Muscle of back (tissue), 13 donors: ENCODE measurements around the gene FBXO9. TPM values are rescaled to one million over a fixed set of nuclear protein-coding genes. Genes with fewer than 3 reads are reported as not detected.

ENCODE experiments used
- DNase-seq, 3 donors: peaks; one replicate each; pipeline versions ENCODE4 v3.0.0 to v3.0.0-alpha.2; 2013
- long read RNA-seq, 9 donors: transcript quantifications; one replicate each; lab custom pipeline, GENCODE V29; 2026
- polyA plus RNA-seq, 10 donors: library from polyadenylated mRNA; unstranded; fragments of 120-200 nt; gene quantifications; one replicate each; pipeline ENCODE4 v1.2.1, GENCODE V29; 2013; ENCODE audit not compliant: insufficient read length in 10 of 10

FBXO9 gene
- polyA plus RNA-seq: 10 to 100 TPM; 62.2 to 88.6 (median 68.8) TPM
- long read RNA-seq, donor 1: 0 reads
- long read RNA-seq, donor 2: 0 reads
- long read RNA-seq, donor 3: 0 reads
- long read RNA-seq, donor 4, partial matches to known transcripts: 5 of 5 reads
- long read RNA-seq, donor 4, other reads (novel, unspliced or antisense): 0 of 5 reads
- long read RNA-seq, donor 5, partial matches to known transcripts: 0 of 7 reads
- long read RNA-seq, donor 5, other reads (novel, unspliced or antisense): 7 of 7 reads
- long read RNA-seq, donor 6, partial matches to known transcripts: 0 of 6 reads
- long read RNA-seq, donor 6, other reads (novel, unspliced or antisense): 6 of 6 reads
- long read RNA-seq, donor 7, partial matches to known transcripts: 0 of 1 reads
- long read RNA-seq, donor 7, other reads (novel, unspliced or antisense): 0 of 1 reads
- long read RNA-seq, donor 8: 0 reads
- long read RNA-seq, donor 9: 0 reads

DNA sequence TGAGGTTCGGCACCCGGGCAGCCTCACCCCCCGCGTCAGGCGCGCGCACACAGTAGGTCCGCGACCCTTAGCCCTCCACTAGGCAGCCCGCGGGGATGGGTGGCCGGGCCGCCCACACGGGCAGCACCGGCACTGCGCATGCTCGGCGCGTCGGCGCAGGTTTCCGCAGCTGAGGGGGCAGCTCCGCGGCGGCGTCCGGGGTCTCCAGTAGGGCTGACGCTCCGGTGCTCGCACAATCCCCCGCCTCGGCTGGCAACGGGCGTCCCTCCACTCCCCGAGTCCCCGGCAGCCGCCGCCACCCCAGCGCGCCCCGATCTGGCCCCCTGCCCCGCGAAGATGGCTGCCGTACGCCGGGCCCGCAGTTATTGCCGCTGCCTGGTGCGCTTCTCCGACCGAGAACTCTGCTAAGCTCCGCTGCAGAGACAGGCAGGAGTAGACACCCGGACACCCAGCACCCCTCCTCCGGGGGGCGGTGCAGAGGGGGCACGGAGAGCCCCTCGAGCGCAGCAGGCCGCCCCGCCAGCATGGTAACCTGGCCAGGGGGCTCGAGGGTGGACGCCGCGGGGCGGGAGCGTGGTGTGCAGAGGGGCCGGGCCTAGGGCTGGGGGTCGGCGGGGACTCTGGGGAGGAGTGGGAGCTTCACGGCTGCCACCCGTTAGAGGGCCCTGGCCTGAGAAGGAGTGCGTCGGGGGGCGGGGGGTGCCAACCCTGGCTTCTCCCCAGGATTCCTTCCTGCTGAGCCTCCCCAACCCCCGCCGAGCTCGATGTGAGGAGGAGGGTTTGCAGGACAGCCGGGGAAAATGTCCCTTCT lies at the start of gene FBXO9:
FBXO9 (plus strand) TSS at position 139 of the 811 bp plus-strand sequence; CDS start at position 525, 386 bp downstream.
- DNase-seq: peak in 1 of 3 donors; percentile 88

DNA sequence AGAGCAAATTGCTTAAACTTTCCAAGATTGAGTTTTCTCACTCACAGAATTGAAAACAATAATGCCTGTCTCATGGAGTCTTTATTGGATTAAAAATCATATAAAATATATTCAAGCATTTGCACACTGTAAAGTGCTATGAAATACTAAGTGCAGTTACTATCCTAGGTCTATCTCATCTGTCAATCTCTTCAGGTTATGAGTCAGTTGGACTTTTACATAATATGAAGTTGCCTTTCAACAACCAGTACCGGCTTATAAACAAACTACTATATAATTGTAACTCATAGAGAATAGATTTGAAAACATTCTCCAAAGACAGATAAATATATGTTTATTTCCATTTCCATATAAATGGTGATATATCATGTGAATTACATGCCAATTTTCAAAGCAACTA lies 49.7 kb upstream of the FBXO9 start:
- DNase-seq: no peak

DNA sequence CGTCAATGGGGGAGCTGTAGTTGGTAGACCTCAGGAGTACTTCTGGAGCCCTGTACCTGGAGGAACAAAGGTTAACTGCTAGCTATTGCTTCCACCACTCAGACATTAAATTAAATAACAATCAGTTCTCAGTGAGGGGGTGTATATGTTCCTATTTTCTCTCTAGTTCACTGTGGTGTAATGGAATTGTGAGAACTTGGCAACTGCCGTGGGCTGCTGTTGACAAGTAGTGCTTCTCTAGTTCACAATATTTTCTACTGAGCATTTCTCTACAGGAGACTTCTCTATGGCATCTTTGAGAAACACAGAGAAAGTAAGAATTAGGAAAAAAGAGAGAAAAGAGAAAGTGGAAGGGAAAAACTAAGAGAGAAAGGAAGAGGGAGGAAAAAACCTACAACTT lies 46.8 kb upstream of the FBXO9 start:
- no peak for DNase-seq

DNA sequence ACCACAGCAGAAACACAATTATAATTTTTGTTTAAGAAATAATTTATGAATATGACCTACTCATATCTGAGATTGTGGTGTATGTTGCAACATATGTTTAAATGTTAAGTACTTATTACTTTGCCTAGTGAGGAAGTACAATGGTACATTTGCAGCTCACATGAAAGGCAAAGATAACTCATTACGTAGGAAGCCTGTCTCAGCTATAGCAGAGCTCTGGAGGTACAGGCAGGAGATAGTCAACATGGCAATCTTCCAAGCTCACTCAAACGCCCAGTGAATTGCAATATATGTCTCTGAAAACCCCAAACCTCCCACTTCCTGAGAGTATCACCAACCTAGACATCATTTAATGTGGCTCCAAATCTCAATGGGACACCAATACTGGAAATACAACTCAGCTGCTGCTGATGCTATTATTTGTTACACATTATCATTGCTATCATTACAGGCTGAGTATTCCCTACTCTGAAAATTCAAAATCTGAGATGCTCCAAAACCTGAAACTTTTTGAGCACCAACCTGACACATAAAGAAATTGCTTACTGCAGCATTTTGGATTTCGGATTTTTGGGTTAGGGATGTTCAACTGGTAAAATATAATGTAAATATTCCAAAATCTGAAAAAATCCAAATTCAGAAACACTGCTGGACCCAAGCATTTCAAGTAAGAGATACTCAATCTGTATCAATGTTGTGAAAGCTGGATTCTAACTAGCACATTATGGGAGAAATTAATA lies 45.0 kb upstream of the FBXO9 start:
- no peak for DNase-seq

DNA sequence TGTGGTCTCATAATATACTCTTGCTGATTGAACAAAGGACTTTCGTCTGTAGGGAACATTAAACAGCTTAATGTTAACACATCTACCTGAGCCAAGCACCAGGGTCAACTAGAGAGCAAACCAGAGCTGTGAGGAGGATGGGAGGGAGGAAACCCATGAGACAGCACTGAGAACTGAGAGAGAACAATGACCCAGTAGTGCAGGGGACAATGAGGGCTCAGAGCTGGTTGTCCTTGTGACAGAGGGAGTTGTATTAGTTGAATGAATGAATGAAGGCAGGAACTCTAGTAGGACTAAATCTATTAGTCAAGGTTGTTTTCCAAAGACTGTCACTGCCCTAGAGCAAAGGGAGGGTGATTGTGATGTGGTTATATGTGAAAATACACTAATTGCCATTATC lies 41.9 kb upstream of the FBXO9 start:
- DNase-seq: no peak

DNA sequence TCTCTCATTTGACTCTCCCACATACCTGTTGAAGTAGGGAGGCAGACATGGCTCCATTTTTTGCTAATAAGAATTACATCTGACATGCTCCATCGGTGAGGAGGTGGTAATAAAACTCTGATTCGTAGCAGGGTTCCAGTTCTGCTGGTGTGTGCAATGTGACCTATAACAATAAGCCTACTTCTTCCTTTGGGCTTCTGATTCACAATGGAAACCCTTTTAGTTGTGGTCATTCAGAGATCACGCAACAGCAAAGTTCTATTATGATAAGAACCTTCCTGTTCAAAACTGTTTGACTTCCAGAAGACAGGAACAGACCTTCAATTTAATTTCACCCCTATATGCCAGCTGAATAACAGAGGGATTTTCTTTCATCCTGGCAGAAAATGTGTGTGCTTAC lies 38.7 kb upstream of the FBXO9 start:
- no peak for DNase-seq

DNA sequence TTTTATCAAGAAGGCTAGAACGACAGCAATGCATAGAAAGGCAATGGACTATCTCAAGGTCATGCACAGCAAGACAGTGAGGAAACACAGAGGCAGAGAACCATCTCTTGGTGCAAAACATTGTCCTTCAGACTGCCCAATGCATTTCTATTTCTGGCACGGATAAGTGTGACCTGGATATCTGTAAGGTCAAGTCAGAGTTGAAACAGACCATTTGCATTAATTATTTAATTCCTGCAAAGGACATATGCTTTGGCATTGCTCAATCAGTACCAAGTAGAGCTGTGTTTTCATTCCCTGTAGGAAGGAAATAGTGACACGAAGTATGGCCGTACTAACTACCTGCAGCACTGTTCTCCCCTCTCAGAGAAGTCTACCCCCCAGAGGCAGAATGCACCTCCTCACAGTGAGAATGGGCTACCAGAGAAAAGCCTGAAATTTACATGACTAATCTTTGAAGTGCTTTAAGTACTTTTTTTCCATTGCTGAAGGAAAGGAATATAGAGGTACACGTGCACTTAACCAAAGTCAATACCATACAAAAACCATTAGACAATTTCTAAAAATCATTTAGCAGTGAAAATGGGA lies 38.0 kb upstream of the FBXO9 start:
- no peak for DNase-seq

DNA sequence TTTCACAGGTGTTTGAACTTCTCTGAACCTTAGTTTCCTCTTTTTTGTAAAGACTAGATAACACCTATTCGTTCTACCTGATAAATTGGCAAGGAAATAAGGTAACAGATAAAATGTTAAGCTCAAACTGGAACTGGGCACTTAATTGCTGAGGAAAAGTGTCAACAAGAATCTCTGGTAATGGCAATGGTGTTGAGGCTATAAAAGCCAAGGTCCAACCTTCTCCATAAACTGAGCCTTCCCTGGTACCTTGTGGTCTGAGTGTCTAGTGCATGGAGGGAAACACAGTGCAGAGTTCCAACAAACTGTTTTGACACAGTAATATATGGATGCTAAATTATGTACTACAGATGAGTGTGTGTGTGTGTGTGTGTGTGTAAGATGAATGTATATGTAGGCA lies 36.7 kb upstream of the FBXO9 start:
- no peak for DNase-seq

DNA sequence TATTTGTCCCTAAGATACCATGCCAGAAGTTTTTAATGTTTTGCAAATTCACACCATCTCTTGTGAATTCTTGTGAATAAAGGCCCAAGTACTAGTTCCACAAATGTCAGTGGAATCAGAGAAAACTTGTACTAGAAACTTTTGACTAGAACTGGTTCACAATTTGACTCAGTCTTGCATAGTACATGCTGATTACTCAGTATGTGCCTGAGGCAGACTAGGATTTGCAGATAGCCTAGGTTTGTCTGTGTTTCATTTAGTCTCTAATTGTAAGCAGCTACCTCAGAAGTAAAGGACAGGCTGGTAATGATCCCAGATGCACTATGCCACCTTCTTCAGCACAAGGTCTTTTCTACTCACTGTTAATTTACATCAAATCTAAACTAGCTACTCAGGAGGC lies 35.9 kb upstream of the FBXO9 start:
- no peak for DNase-seq

DNA sequence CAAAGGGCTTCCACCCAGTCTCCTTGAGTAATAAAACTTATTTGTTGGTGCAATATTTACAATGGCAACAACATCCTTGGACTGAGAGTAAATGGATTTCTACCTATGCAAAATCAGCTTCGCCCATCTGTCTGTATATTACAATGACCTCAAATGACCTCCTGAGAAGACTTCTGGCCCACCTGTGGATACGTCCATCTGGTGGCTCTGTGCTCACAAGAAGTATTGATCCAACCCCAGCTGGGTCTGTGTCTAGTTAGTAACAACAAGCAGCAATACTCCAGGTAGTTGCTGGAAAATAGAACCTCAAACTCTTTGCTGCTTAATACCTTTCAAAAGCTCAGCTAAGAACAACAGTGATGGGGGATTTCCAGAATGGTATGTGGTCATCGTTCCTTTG lies 35.4 kb upstream of the FBXO9 start:
- DNase-seq: no peak

DNA sequence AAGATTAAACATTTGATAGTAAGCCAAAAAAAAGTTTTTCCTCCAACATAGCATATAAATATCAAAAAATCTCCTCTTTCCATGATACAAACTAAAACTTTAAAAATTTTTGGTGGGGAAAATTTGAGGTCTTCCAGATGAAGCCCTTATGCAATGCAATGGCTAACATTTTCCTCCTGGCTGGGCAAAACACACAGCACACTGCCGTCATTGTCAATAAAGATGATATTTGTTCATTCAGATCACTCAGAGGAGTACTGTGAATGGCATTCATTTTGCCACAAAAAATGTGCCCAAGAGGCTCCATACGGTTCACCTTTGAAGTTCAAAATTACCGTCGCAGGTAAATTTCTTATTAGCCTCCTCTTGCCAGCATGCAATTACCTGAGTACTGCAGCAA lies 33.9 kb upstream of the FBXO9 start:
- no peak for DNase-seq

DNA sequence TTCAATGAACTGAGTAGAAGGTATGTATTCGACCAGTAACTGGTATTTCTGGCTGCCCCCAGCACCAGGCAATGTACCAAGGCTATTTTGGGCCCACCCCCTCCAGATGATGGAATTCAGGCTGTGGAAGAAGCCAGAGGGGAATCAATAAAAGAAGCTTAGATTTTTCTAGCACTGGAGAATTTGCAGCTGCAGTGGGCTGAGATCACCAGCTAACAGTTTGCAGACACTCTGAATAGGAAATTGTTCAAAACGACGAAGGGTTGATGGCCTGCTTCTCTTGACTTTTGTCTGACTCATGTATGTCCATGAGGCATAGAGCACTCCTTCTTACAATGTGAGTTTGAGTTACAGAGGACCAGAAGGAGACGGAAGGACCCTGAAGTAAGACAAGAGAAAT lies 32.4 kb upstream of the FBXO9 start:
- peak in 2 of 3 donors; percentile 58 to 79 for DNase-seq

DNA sequence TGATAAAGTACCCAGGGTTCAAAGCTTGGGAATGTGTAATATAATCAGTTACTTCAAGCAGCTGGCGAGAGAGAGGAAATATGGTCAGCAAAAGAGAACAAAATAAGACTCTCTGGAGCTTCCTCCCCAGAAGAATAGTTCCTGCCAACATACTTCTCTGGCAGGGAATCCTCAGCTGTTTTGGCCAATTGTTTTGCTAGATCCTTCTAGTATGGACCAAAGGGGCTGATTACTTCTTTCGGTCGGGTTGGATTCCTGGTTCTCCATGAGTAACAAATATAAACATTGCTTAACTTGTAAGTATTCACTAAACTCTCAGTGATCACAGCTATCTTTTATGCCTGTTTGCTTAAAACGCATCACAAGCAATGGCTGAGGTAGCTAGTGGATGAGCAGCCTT lies 31.4 kb upstream of the FBXO9 start:
- DNase-seq: peak; percentile 73 to 91 (median 81)

DNA sequence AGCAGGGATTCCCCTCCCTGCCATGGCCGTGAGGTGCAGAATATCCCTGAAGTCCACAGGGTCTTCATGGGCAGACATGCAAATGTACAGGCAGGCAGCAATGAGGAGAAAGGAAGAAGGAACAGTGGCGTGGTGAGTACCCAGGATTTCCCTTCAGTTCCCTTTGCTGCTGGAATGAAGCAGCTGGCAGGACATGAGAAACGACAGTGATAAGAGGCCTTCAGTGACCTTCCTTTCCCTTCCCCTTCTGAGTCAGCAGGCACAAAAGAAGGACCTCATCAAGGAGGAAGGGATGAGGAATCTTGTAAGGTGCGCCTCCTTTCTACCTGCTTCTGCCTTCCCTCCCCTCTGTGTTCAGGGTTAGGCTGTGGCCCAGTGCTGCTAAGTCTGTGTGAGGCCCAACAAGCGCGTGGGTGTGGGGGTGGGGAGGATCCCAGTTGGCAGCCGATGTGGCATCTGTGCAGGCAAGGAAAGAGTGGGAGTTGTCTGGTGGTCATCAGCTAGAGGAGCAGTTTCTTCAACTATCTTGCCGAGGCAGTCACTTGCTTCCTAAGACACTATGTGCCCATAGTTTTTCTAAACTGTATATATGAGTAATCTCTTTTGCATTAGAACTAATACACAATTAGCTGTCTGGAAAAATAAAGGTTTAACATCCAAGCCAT lies 29.5 kb upstream of the FBXO9 start:
- no peak for DNase-seq

DNA sequence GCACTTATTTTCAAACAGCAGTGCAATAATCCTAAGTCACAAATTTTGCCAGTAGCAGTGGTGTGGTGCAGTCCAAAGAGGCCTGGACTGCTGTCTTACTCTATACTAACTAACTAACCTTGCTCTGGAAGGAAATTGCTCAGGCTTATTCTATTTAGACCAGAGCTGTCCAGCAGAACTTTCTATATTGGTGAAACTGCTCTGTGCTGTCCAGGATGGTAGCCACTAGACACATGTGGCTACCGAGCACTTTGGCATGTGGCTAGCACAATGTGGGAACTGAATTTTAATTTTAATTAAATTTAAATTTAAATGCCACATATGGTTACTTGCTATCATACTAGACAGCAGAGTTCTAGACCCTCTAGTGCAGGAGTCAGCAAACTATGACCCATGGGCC lies 27.1 kb upstream of the FBXO9 start:
- DNase-seq: no peak

DNA sequence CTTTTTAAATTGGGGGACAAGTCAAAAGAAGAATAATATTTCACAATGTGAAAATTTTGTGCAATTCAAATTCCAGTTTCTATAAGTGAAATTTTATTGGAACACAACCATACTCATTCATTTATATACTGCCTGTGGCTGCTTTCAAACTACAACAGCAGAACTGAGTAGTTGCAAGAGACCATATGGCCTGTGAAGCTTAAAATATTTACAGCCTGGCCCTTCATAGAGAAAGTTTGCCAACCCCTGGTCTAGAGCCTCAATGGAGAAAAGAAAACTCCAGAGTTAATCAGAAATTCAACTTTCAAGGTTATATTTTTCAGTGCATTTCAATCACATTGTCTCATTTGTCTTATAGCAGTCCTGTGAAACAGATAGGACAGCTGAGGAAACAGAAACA lies 26.6 kb upstream of the FBXO9 start:
- no peak for DNase-seq

DNA sequence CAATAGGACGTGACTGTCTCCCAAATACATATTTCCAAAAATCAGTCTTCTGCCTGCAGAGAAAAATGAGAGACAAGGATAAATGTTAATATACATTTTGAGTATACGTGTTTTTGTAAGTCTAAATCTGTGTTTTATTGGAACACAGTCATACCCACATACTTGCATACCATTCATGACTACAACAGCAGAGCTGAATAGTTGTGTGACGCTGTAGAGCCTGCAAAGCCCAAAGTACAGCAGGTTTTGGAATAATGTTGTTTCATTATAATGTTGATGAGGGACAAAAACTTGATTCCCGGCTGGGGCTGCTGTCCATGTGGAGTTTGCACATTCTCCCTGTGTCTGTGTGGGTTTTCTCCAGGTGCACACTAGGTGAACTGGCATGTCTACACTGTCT lies 23.8 kb upstream of the FBXO9 start:
- DNase-seq: no peak

DNA sequence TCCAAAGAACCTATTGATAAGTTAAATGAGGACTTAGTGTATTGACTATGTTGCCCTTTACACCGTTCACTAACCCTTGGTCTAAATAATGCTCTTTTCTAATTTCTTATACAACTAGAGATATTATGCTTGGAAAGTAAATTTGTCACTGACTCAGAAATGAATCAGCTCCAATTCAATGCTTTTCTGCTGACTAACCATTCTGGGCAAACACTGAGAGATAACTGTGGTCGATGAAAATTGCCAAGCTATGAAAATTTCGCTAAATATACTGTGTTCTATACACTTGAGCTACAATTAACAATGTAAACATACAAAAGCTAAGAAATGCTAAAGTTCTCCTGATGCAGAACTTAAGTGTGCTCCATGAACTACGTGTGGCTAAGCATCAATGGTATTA lies 23.1 kb upstream of the FBXO9 start:
- peak in 2 of 3 donors; percentile 22 to 89 for DNase-seq

DNA sequence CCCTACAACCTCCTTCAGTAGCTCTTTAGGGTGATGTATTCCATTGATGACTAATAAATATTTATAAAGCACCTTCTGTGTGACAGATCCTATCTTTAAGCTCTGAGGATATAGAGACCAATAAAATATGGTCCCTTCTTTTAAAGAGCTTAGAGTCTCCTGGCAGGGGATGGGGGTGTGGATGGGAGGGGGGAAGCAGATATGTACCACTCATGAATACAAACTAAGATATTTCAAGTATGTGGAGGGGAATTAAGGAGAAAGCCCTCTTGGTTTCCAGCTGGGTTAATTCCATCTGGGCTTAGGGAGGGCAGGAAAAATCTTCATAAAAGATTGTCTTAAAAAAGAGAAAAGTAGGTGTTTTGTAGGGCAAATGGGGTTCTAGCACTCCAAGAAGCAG lies 21.6 kb upstream of the FBXO9 start:
- DNase-seq: no peak

DNA sequence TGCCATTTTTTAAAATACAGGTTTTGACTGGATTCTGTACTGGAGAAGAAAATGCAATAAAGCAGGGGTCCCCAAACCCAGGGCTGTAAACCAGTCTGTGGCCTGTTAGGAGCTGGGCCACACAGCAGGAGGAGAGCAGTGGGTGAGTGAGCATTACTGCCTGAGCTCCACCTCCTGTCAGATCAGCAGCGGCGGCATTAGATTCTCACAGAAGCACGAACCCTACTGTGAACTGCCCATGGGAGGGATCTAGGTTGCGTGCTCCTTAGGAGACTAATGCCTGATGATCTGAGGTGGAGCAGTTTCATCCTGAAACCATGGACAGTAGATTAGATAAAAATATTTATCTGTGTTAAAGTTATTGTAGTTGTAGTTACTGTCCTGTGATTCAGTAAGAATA lies 21.1 kb upstream of the FBXO9 start:
- no peak for DNase-seq

DNA sequence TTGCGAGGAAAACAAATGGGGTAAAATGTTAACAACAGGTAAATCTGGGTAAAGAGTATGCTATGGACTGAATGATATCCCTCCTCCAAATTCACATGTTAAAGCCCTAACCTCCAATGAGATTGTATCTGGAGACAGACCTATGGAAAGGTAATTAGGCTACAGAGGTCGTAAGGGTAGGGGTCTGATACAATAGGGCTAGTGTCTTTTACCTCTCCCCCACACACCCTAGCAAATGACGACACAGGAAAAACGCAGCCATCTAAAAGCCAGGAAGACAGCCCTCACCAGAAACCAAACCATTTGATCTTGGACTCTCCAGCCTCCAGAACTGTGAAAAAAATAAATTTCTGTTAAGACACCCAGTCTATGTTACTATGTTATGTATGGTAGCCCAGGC lies 20.6 kb upstream of the FBXO9 start:
- no peak for DNase-seq
